GM10248 (cell line): Measurements from ENCODE around the gene EFNA4.

Experiments
- CTCF ChIA-PET: fragments of 300-600 bp; sonication (Branson Sonifier 250); formaldehyde crosslinking; extraction: SDS; loops from one replicate; lab custom pipeline; 2021; ENCODE audit warnings: antibody characterized with exemption; lab: Yijun Ruan, JAX
- POLR2A ChIA-PET: fragments of 350-650 bp; sonication (Branson Sonifier 250); formaldehyde crosslinking; extraction: SDS; loops from one replicate; lab custom pipeline; 2020; ENCODE audit warnings: antibody characterized with exemption; lab: Yijun Ruan, JAX
- DNase-seq: peaks from one replicate; pipeline ENCODE4 v3.0.0; 2012; ENCODE audit errors: extremely low spot score
- CTCF ChIP-seq: IDR thresholded peaks from 2 replicates; pipeline ENCODE4 v1.5.1; 2012; ENCODE audit warnings: mild to moderate bottlenecking, low read depth; ENCODE audit errors: extremely low read depth, missing control alignments, control extremely low read depth

EFNA4 gene

GRCh38 chr1:155069551-155070157 lies 6.1 kb downstream of the EFNA4 start:
- POLR2A ChIA-PET: interaction anchor here (0.5 kb wide), 1 partner anchor 13 kb away, joined by 4 read pairs; no protein-coding TSS in a partner anchor
- CTCF ChIA-PET: interaction anchor here (0.7 to 5.6 kb wide), 7 partner anchors 8 to 53 kb away, joined by 3 to 48 read pairs (median 5); partner anchors contain the start of genes ADAM15 and EFNA3
- DNase-seq: no peak
- no peak for TF ChIP-seq CTCF

GRCh38 chr1:155070158-155070621 lies 6.7 kb downstream of the EFNA4 start:
- no peak for TF ChIP-seq CTCF
- CTCF ChIA-PET: interaction anchor here (0.7 to 5.6 kb wide), 10 partner anchors 9 to 103 kb away, joined by 3 to 48 read pairs (median 4); partner anchors contain the start of genes ADAM15, EFNA3 and KRTCAP2
- POLR2A ChIA-PET: interaction anchor here (0.5 kb wide), 1 partner anchor 13 kb away, joined by 4 read pairs; no protein-coding TSS in a partner anchor
- DNase-seq: no peak

- peak; percentile 26 for TF ChIP-seq CTCF
- ChIA-PET POLR2A (no interaction called here), CTCF (interaction anchor here (0.7 to 5.6 kb wide), 9 partner anchors 9 to 102 kb away, joined by 3 to 48 read pairs (median 5); partner anchors contain the start of genes ADAM15, EFNA3 and KRTCAP2)
- DNase-seq: peak; percentile 81
Observed at GRCh38 chr1:155070721-155071569, 7.4 kb downstream of the EFNA4 start.

GRCh38 chr1:155071701-155072100 lies 8.2 kb downstream of the EFNA4 start:
- TF ChIP-seq CTCF: no peak
- ChIA-PET CTCF (interaction anchor here (2.5 to 8.4 kb wide), 3 partner anchors 7 to 21 kb away, joined by 11 to 96 read pairs (median 48); partner anchors contain the start of genes ADAM15 and EFNA4), POLR2A (no interaction called here)
- no peak for DNase-seq

GRCh38 chr1:155072531-155073289 lies 9.2 kb downstream of the EFNA4 start:
- CTCF ChIA-PET: interaction anchor here (0.7 to 8.4 kb wide), 5 partner anchors 8 to 100 kb away, joined by 3 to 96 read pairs (median 4); partner anchors contain the start of genes EFNA4 and KRTCAP2
- POLR2A ChIA-PET: no interaction called here

More at GRCh38 chr1:155072531-155073289, 9.2 kb downstream of the EFNA4 start:
- DNase-seq: no peak
- TF ChIP-seq CTCF: no peak
